Measurements from ENCODE around the gene ZNF268.
A peak's percentile ranks its signal among the peaks of the same experiment; 100 is the strongest.

The ZNF268 gene

DNA sequence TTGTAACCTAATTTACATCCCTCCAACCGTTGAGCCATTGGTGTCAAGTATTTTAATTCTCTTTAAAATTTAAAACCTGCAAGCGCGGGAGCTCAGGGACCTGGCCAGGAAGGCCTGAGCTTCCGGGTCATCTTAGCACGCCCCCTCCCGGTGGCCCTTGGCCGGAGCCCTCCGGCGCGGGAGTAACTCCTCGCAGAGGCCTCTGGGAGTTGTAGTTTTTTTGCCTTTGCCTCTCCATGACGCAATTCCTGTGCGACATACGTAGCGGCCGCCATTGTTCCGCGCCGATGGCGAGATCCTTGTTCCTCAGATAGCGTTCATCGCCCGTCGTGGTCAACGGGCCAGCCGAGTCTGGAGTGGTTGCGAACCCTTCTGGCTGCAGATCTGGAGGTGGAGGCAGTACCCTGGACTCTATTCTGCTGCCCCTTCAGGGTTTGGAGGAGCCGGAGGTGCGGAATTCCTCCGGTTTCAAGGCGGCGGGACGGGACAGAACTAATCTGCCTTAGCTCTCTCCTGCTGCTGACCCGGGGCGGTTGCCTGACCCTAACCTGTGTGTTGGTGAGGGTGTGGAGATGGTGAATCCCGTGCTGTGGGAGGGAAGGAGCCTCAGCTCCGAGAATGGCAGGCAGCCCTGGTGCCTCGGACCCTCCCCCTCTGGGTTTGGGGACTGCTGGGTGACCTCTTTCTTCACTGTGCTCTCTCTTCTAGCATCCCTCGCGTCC is at the start of gene ZNF268:
Gene ZNF268, plus strand, starts transcription at position 258 of the 722 bp plus-strand sequence. CDS start 503 bp downstream, outside the sequence.
- DNase-seq (ENCODE audit: low read depth in 2 of 2): peak; percentile 80

DNA sequence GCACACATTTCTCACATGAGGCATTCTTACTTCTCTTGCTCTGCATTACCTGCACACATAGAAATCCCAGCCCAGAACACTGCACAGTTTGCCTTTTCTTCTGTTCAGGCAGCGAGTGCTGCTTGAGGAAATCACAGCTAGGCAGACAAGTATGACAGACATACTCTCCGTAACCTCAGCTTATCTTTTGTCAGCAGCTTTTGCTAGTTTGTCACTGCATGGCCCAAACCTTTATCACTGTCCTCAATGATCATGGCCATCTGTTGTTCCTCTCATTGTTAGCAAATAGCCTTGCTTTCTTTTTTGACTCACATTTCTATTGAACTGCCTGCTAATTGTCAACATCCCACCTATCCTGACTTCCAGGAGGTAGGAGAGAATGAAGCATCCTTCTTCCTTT is 45.5 kb upstream of the ZNF268 start:
- no peak for DNase-seq (ENCODE audit: low read depth in 2 of 2)

DNA sequence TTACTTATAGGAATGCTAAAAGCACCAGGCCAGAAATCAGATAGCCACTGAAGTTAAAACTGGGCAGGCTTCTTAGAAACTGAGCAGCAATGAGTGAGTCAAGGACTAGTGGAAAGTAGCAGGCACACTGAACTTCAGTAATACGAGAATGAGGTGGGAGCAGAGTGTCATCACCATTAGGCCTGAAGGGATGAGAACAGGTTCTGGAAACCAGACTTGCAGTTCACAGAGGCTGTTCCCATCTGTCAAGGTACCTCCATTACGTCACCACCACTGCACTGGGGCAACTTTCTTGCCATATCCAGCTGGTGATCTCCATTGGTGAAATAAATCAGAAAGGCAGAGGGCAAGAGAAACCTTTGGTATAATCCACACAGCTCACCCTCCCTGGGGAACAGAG is 35.3 kb upstream of the ZNF268 start:
- no peak for DNase-seq (ENCODE audit: low read depth in 2 of 2)

DNA sequence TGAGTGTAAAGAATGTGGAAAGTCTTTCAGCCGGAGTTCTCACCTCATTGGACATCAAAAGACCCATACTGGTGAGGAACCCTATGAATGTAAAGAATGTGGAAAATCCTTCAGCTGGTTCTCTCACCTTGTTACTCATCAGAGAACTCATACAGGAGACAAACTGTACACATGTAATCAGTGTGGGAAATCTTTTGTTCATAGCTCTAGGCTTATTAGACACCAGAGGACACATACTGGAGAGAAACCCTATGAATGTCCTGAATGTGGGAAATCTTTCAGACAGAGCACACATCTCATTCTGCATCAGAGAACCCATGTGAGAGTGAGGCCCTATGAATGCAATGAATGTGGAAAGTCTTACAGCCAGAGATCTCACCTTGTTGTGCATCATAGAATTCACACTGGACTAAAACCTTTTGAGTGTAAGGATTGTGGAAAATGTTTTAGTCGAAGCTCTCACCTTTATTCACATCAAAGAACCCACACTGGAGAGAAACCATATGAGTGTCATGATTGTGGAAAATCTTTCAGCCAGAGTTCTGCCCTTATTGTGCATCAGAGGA is 25.1 kb upstream of the ZNF268 start:
- no peak for DNase-seq (ENCODE audit: low read depth in 2 of 2)

DNA sequence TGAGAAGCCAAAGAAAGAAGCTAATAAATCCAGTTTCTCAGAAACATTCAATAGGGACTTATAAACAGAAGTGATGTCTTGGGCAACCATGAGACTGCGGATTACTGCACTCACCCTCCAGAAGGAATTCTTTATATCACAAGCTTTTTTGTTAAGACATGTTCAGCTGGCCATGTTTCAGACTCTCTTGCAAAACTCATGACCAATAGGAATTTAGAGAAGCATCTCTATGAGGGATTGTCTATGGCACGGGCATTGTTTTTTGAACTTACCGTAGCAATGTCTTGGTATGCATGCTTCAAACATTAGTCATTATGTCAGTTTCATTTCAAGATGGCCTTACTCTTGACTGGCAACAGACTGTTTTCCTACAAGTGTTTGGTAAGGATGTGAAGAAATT is 15.5 kb upstream of the ZNF268 start:
- DNase-seq (ENCODE audit: low read depth in 2 of 2): no peak

DNA sequence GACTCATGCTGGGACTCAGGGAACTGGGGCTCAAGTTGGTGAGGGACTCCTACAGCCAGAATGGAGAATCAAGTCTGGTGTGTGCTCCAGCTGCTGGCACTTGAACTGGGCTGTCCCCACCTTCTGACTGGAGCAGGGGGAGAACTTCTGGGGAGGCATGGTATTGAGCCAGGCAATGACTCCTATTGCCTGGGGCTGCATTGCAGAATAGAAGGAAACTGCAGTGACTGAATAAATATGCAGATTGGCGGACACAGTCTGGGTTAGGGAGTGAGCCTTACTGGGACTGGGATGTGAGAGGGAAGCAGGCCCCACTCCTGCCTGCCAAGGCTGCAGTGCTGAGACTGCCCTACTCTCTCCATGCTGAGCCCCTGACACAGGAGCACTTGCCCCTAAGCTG is 8.8 kb upstream of the ZNF268 start:
- DNase-seq (ENCODE audit: low read depth in 2 of 2): no peak

DNA sequence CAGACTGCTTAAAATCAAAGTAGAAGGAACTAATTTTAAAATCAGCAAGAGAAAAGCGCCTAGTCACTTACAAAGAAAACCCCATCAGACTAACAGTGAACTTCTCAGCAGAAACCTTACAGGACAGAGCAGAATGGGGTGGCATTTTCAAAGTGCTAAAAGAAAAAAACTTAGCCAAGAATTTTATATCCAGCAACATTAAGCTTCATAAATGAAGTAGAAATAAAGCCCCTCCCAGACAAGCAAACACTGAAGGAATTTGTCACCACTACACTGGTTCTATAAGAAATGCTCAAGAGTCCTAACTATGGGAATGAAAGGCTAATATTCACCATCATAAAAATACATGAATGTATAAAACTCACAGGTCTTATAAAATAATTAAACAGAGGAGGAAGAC is 6.4 kb upstream of the ZNF268 start:
- DNase-seq (ENCODE audit: low read depth in 2 of 2): no peak

DNA sequence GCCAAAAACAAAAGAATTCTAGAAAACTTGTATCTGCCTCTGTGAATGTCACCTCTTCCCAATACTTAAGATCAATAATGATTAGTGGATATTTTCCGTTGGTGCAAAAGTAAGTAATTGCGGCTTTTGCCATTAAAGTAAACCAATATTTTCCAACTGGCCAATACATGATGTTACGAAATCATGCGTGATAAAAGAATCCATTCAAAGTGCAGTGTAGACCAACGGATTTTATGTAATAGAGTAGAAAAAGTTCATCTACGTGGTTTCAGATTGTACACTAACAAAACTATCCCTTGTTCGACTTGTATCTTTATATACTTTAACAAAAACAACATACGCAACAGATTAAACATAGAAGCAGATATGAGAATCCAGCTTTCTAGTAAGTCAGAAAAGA is 626 bp upstream of the ZNF268 start:
- no peak for DNase-seq (ENCODE audit: low read depth in 2 of 2)

DNA sequence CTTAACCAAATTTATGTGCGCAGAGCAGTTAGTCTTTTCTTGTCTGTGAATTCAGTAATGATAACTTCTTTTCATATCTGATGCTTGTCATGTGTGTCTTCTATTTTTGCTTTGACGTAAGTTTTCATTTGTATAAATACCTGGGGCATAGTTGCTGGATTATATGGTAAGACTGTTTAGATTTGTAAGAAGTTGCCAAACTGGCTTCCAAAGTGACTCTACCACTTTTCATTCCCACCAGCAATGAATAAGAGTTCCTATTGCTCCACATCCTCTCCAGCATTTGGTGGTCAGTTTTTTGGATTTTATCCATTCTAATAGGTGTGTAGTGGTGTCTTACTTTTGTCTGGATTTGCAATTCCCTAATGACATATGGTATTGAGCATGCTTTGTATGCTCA is 8.9 kb downstream of the ZNF268 start:
- DNase-seq (ENCODE audit: low read depth in 2 of 2): no peak

DNA sequence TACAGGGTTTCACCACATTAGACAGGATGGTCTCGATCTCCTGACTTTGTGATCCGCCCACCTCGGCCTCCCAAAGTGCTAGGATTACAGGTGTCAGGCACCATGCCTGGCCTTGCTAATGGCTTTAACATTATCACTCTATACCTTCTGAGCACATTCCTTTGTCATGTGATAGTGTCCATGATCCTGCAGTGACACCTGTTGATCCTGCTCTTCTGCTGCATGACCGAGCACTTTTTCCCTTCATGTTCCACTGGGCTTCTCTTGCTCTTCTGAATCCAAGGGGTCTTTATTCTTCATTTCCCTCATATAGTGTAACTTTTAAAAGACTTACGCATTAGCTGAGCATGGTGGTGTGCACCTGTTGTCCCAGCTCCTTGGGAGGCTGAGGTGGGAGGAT is 11.6 kb downstream of the ZNF268 start:
- DNase-seq (ENCODE audit: low read depth in 2 of 2): no peak

DNA sequence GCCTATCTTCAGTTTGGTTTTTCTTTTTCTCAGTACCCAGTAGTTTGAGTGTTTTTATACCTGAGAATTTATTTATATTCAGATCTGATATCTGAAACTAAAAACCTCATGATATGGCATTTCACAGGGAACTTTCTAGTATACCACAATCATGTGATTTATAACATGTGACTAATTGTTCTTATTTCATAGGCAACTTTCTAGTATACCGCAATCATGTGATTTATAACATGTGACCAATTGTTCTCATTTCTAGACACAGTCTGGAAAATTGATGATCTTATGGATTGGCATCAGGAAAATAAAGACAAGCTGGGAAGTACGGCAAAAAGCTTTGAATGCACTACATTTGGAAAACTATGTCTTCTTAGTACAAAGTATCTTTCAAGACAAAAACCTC is 20.6 kb downstream of the ZNF268 start:
- no peak for DNase-seq (ENCODE audit: low read depth in 2 of 2)

DNA sequence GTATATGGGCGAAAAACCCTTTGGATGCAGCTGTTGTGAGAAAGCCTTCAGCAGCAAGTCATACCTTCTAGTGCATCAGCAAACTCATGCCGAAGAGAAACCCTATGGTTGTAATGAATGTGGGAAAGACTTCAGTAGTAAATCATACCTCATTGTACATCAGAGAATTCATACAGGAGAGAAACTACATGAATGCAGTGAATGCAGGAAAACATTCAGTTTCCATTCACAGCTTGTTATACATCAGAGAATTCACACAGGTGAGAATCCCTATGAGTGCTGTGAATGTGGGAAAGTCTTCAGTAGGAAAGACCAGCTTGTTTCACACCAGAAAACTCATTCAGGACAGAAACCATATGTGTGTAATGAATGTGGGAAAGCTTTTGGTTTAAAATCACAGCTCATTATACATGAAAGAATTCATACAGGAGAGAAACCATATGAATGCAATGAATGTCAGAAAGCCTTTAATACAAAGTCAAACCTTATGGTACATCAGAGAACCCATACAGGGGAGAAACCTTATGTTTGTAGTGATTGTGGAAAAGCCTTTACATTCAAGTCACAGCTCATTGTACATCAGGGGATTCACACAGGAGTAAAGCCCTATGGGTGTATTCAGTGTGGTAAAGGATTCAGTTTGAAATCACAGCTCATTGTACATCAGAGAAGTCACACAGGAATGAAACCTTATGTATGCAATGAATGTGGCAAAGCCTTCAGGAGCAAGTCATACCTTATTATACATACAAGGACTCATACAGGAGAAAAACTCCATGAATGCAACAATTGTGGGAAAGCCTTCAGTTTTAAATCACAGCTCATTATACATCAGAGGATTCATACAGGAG is 21.4 kb downstream of the ZNF268 start:
- no peak for DNase-seq (ENCODE audit: low read depth in 2 of 2)

DNA sequence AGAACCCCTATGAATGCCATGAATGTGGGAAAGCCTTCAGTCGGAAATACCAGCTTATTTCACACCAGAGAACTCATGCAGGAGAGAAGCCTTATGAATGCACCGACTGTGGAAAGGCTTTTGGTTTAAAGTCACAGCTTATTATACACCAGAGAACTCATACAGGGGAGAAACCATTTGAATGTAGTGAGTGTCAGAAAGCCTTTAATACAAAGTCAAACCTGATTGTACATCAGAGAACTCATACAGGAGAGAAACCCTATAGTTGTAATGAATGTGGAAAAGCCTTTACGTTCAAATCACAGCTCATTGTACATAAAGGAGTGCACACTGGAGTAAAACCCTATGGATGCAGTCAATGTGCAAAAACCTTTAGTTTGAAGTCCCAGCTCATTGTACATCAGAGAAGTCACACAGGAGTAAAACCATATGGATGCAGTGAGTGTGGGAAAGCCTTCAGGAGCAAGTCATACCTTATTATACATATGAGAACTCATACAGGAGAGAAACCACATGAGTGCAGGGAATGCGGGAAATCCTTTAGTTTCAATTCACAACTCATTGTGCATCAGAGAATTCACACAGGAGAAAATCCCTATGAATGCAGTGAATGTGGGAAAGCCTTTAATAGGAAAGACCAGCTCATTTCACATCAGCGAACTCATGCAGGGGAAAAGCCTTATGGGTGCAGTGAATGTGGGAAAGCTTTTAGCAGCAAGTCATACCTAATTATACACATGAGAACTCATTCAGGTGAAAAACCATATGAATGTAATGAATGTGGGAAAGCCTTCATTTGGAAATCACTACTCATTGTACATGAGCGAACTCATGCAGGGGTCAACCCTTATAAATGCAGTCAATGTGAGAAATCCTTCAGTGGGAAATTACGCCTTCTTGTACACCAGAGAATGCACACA is 22.3 kb downstream of the ZNF268 start:
- no peak for DNase-seq (ENCODE audit: low read depth in 2 of 2)

DNA sequence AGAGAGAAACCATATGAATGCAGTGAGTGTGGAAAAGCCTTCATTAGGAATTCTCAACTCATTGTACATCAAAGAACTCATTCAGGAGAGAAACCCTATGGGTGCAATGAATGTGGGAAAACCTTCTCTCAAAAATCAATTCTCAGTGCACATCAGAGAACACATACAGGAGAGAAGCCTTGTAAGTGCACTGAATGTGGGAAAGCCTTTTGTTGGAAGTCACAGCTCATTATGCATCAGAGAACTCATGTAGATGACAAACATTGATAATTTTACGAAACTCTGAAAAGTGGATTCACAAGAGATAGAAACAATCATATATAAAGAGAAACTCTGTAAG is 22.9 kb downstream of the ZNF268 start:
- DNase-seq (ENCODE audit: low read depth in 2 of 2): no peak

DNA sequence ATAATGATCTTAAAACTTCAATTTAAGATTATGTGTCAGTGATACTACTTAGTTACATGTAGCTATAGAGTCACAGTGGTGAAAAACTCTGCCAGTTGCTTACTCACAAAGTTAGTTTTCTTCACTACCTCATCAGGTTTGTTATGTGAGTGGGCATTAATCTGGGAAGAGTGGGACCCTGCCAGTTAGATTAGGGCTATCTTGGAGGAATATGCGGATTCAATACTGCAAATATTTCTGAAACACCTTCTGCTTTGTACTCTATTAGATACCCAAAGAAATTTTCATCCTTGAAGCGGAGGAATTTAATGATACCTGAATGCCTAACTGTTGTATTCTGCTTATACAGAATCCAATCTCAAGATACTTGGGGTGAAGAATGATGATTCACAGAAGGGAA is 25.1 kb downstream of the ZNF268 start:
- no peak for DNase-seq (ENCODE audit: low read depth in 2 of 2)

DNA sequence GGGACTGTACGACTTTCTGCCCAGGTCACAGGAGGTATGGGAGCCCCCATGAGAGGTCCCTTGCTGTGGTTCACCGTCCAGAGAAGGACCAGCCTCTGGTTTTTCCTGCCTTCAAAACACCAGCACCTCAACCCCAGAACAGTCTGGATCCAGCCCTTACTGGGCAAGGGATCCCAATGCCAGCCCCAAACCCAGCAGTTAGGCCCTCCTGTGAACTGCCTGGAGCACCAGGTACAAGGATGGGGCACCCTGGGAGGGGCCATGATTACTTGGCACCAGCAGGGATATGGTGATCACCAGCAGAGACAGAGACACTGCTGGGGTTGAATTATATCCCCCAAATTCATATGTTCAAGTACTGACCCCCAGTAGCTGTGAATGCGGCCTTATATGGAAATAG is 34.4 kb downstream of the ZNF268 start:
- no peak for DNase-seq (ENCODE audit: low read depth in 2 of 2)

DNA sequence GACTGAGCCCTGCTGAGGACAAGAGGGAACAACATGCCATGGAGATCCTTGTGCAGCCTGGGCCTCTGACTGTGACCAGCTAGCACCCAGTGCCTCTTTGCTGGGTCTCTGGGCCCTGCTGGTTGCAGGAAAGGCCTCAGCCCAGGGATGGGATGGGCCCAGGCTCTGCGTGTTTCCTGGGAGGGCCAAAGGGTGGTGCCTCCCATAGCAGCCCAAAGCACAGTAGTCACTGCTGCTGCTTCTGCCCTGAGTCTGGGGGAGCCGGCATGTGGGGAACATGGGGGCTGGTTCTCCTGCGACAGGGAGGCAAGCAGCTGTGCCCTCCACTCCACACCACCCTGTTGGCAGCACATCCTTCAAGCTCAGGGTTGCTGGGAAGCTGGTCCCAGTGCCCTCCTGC is 35.9 kb downstream of the ZNF268 start:
- DNase-seq (ENCODE audit: low read depth in 2 of 2): no peak

DNA sequence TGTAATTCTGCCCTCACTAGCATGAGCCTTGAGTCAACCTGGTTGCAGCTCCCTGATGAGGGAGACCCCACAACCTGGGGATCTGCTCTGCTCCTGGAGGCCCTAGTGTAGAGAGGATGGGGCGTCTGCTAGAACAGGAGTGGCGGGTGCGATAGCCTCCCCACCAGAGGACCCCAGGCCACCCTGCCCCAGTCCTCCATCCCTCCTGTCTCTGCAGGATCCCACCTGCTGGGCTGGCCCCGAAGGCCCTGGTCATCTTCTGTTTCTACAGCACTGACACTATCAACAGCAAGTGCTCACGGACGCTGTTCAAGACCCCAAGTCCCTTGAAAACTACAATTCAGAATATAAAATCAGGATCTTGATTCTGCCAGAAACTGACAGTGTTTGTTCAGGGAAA is 39.2 kb downstream of the ZNF268 start:
- DNase-seq (ENCODE audit: low read depth in 2 of 2): no peak

DNA sequence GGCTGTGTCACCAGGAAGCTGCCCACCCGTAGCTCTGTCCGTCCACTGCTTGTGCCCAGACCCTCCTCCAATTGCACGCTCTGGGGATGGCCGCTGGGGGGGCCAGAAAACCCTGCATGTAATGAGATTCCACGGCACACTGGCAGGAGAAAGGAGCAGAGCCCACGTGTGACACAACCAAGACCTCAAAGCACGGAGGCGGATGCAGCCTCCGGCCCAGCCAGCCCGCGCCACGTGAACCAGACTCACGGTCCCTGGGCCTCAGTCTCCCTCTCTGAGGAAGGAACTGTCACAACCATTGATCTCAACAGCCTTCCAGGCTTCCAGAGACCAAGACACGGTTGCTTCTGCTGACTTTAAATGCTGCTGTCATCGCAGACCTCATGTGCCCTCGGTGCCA is 39.9 kb downstream of the ZNF268 start:
- DNase-seq (ENCODE audit: low read depth in 2 of 2): no peak

DNA sequence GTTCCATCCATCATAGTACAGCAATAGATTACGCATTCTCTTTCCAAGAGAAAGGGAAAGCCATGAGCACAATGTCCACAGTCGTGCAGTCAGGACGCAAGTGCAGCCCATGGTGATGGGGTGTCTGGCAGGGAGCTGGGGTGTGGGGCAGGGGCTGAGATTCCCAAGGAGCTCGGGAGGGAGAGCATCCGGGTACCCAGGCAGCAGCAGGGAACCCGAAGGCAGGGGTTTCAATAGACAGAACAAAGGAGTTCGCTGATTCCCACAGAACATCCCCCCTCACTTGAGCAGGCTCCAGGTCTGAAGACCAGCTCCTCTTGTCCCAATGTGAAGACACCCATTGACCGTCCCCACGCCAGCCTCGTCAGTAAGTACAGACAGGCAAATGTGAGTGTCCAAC is 40.9 kb downstream of the ZNF268 start:
- DNase-seq (ENCODE audit: low read depth in 2 of 2): no peak

DNA sequence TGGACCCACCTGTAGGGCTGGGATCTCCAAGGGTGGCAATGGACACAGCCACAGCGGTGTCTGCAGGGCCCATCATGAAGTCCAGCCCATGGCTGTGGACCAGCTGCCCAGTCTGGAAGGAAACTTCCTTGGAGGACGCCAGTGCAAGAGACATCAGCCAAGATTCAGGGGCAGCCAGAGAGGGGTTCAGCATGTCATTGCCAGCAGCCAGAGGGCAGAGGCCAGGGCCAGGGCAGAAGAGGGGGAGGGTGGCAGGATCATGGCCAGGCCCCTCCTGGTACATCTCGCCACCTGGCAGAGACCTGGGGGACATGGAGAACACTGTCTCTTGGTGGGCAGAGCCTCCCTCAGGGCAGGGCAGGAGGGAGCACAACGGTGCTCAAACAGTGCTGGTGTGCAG is 44.2 kb downstream of the ZNF268 start:
- no peak for DNase-seq (ENCODE audit: low read depth in 2 of 2)

DNA sequence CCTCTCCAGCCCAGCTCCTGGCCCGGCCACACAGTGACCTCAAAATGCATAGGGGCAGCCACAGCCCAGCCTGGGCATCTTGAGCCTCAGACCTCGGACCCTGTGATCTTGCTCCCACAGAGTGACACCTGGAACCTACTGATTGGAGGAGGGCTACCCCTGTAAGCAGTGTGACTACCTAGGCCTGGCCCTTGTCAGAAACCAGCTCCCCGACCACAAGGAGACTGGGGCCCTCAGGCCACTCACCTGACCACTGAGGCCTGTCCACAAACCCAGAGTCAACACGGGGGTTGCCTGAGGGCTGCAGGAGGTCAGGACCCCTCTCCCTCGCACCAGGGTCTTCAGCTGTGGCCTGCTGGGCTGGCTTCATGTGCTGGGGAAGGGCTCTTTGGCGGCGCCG is 45.4 kb downstream of the ZNF268 start:
- DNase-seq (ENCODE audit: low read depth in 2 of 2): no peak

Data from fibroblast of skin of left quadriceps (primary cell).